OCI-LY3 (cell line): ENCODE data around the gene MTHFD2L.

Experiments used
- H2AFZ ChIP-seq: fragments of 200-600, 300-600 bp; shearing (Covaris generic); 2 replicates; pipeline ENCODE4 v1.6.0; 2014; ENCODE audit warnings: antibody characterized with exemption, low read depth, low read length
- H3K27ac ChIP-seq: fragments of 200-600, 300-600 bp; sonication (generic); 2 replicates; pipeline ENCODE4 v1.5.1; 2014; ENCODE audit warnings: mild to moderate bottlenecking, low read length, moderate library complexity, mixed read lengths
- H3K27me3 ChIP-seq: fragments of 200-600, 300-600 bp; sonication (generic); 2 replicates; pipeline ENCODE4 v1.6.1; 2014; ENCODE audit warnings: low read depth, low read length, mixed read lengths
- H3K36me3 ChIP-seq: fragments of 200-600, 300-600 bp; sonication (generic); replicated peaks from 2 replicates; pipeline ENCODE3; 2014; ENCODE audit warnings: low read depth, low read length, mixed read lengths
- H3K4me1 ChIP-seq: fragments of 300-600, 200-600 bp; sonication (generic); 2 replicates; pipeline ENCODE4 v1.6.1; 2014; ENCODE audit warnings: low read length, mixed read lengths
- H3K4me2 ChIP-seq: fragments of 200-600, 300-600 bp; sonication (generic); 2 replicates; pipeline ENCODE4 v1.6.1; 2014; ENCODE audit warnings: low read length, mixed read lengths
- H3K4me3 ChIP-seq: fragments of 300-600, 200-600 bp; sonication (generic); 2 replicates; pipeline ENCODE4 v1.5.1; 2014; ENCODE audit warnings: antibody characterized with exemption, mild to moderate bottlenecking, low read length, moderate library complexity
- H3K79me2 ChIP-seq: fragments of 300-600, 200-600 bp; shearing (Covaris generic); 2 replicates; pipeline ENCODE4 v1.6.1; 2014; ENCODE audit warnings: mild to moderate bottlenecking, low read length, mixed read lengths
- H3K9ac ChIP-seq: fragments of 300-600, 200-600 bp; shearing (Covaris generic); 2 replicates; pipeline ENCODE4 v1.6.0; 2014; ENCODE audit warnings: mild to moderate bottlenecking, low read length, moderate library complexity
- H3K9me3 ChIP-seq: fragments of 200-600, 300-600 bp; shearing (Covaris generic); 2 replicates; pipeline ENCODE4 v1.6.1; 2014; ENCODE audit warnings: low read length, mixed read lengths; ENCODE audit not compliant: insufficient read depth
- H4K20me1 ChIP-seq: fragments of 200-600, 300-600 bp; sonication (generic); 2 replicates; pipeline ENCODE4 v1.6.1; 2016; ENCODE audit warnings: low read length, mixed read lengths; ENCODE audit not compliant: insufficient read depth
- CTCF ChIP-seq: fragments of 200-600, 300-600 bp; sonication (generic); IDR thresholded peaks from 2 replicates; pipeline ENCODE4 v1.5.1; 2014; ENCODE audit warnings: antibody characterized with exemption, low read length, low read depth
- EZH2phosphoT487 ChIP-seq: fragments of 200-600 bp; shearing (Covaris generic); IDR thresholded peaks from 2 replicates; pipeline ENCODE4 v1.6.1; 2018; ENCODE audit warnings: antibody characterized with exemption, mixed run types, low read depth

MTHFD2L gene

DNA sequence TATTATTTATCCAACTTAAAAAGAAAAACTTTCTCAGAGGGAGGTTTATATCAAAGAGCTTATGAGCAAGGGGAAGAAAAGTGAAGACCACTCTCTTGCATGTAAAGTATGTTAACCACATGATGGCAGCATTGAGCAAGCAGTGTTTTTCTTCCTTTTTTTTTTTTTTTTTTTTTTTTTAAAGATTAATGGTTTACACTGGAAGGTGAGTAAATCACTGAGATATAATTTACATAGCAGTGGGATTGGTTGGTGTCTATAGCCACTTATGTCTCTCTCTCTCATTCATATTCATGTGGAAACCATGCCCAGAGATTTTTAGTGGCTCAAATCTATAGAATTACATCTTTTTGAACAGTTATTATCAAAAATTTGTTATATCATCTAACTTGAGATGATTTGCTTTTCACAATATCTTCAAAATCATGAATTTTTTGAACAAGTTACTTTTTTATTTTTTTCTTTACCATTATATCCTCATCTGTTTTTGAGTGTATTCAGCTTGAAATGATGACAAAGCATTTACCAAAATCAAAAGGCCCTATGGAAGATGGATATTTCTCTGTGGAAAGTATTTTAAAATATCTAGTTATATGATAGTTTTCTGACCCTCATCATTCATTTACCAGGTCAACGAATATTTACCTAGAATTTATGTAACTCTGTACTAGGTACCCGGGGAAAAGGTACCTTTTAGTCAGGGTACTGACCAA, 31.6 kb downstream of the MTHFD2L start:
- no peak overlapping the region for H3K9ac ChIP-seq
- H3K27me3 ChIP-seq = no peaks in the 10 kb centered on the region

DNA sequence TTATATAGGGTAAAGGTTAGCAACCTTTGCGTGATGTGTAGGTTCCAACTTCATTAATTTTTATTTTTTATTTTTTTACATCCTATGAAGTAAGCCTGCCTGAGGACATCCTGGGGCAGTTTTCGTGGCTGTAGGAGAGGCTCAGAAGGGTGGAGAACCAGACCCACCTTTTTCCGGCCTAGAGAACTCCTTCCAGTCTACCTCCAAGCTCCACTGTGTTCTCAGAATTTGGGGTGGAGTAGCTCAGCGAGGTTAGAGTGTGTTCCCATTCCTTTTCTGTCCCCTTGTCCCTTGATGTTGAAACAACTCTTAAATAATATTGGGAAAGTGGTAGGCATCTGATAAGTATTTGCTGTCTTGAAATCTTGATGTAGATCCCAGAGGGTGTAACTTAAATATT, 32.4 kb downstream of the MTHFD2L start:
- no peaks in the 10 kb centered on the region for H3K36me3 ChIP-seq
- no peak overlapping the region for H3K27ac ChIP-seq
- no peak overlapping the region for H3K4me2 ChIP-seq
- no peaks in the 10 kb centered on the region for H3K79me2 ChIP-seq
- no peaks in the 10 kb centered on the region for H3K27me3 ChIP-seq
- no peak overlapping the region for H2AFZ ChIP-seq
- no peaks in the 10 kb centered on the region for H4K20me1 ChIP-seq
- H3K4me1 ChIP-seq = peaks cover 6% of the 10 kb centered on the region
- H3K9ac ChIP-seq = no peak overlapping the region
- no peak overlapping the region for H3K4me3 ChIP-seq
- TF ChIP-seq CTCF (no peak), EZH2phosphoT487 (no peak)
- no peaks in the 10 kb centered on the region for H3K9me3 ChIP-seq

More for the DNA sequence above, 31.6 kb downstream of the MTHFD2L start:
- Histone ChIP-seq H3K79me2 (no peaks in the 10 kb centered on the region), H3K36me3 (no peaks in the 10 kb centered on the region), H3K9me3 (no peaks in the 10 kb centered on the region), H2AFZ (no peak overlapping the region), H3K4me1 (peaks cover 6% of the 10 kb centered on the region), H4K20me1 (no peaks in the 10 kb centered on the region), H3K4me2 (no peak overlapping the region), H3K4me3 (no peak overlapping the region), H3K27ac (no peak overlapping the region)
- TF ChIP-seq CTCF (peak; percentile 59), EZH2phosphoT487 (no peak)

DNA sequence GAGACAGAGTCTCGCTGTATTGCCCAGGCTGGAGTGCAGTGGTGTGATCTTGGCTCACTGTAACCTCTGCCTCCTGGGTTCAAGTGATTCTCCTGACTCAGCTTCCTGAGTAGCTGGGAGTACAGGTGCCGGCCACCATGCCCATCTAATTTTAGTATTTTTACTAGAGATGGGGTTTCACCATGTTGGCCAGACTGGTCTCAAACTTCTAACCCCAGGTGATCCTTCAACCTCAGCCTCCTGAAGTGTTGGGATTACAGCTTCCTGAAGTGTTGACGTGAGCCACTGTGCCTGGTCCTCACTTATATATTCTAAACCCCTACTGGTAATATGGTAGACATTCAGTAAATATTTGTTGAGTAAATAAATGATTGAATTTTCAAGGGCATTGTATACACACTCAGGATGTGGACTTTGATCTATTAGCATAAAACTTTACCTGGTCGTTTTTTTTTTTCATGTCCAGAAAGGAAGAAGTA, 33.0 kb downstream of the MTHFD2L start:
- Histone ChIP-seq H3K4me2 (no peak overlapping the region), H3K4me3 (no peak overlapping the region), H3K36me3 (no peaks in the 10 kb centered on the region), H3K9me3 (no peaks in the 10 kb centered on the region), H3K27me3 (no peaks in the 10 kb centered on the region), H4K20me1 (no peaks in the 10 kb centered on the region), H3K79me2 (no peaks in the 10 kb centered on the region), H2AFZ (no peak overlapping the region), H3K27ac (no peak overlapping the region), H3K9ac (no peak overlapping the region), H3K4me1 (peaks cover 6% of the 10 kb centered on the region)
- no peak for TF ChIP-seq EZH2phosphoT487
- no peak for TF ChIP-seq CTCF

GRCh38 chr4:74197080-74197479, 39.2 kb downstream of the MTHFD2L start:
- Histone ChIP-seq H2AFZ (no peak overlapping the region), H3K4me3 (no peak overlapping the region), H3K4me2 (peak overlapping the region; percentile 18), H3K9ac (no peak overlapping the region), H3K27ac (0 out of 2 replicates have a peak overlapping the region, but pooled peaks have one; percentile 8), H3K79me2 (no peaks in the 10 kb centered on the region), H3K27me3 (no peaks in the 10 kb centered on the region), H4K20me1 (no peaks in the 10 kb centered on the region), H3K4me1 (peaks cover 18% of the 10 kb centered on the region), H3K9me3 (no peaks in the 10 kb centered on the region), H3K36me3 (no peaks in the 10 kb centered on the region)
- no peak for TF ChIP-seq CTCF
- TF ChIP-seq EZH2phosphoT487 = no peak
